Endothelial cell of umbilical vein (primary cell): ENCODE measurements around the gene CAPN5. TPM values are rescaled to one million over a fixed set of nuclear protein-coding genes. Genes with fewer than 3 reads are reported as not detected.

Experiments used
- BruUV-seq: library from RNA; stranded (reverse); fragments of 400-500 nt; replicated peaks from 2 replicates; lab custom pipeline; 2021; lab: Mats Ljungman, UMichigan
- CTCF ChIA-PET: fragments of 300-600, 350-600 bp; sonication (Branson Sonifier 250); formaldehyde crosslinking; loops from one replicate; lab custom pipeline; 2021; ENCODE audit warnings: antibody characterized with exemption, inconsistent platforms; lab: Charles Lee
- POLR2A ChIA-PET: fragments of 300-600, 350-600 bp; sonication (Branson Sonifier 250); formaldehyde crosslinking; loops from one replicate; lab custom pipeline; 2021; ENCODE audit warnings: antibody characterized with exemption, inconsistent platforms; lab: Charles Lee
- DNase-seq: peaks from one replicate; pipeline ENCODE4 v3.0.0-alpha.2; 2011; ENCODE audit warnings: low read depth, low spot score
- FAIRE-seq: peaks from 2 replicates; lab custom pipeline; 2011; peaks lifted over from hg19 to GRCh38; lab: Jason Lieb, UNC
- H2AFZ ChIP-seq: 2 replicates; pipeline ENCODE4 v1.6.0; 2012; ENCODE audit warnings: low read depth, low read length, control low read depth, inconsistent platforms
- H3K27ac ChIP-seq: 2 replicates; pipeline ENCODE4 v1.5.1; 2011; ENCODE audit warnings: low read depth, mild to moderate bottlenecking, control low read depth, low read length, moderate library complexity; ENCODE audit not compliant: insufficient read depth
- H3K27me3 ChIP-seq, 2 experiments: 2 replicates each; pipeline versions ENCODE4 v1.6.0 to v1.6.1; 2011; ENCODE audit warnings: low read length in 2 of 2, mixed read lengths in 1 of 2; ENCODE audit not compliant: control insufficient read depth in 2 of 2, insufficient read depth in 2 of 2
- H3K36me3 ChIP-seq, 2 experiments: 2 replicates in 1 of 2; 3 replicates in 1 of 2; pipeline ENCODE4 v1.5.1; 2011; ENCODE audit warnings: low read length in 2 of 2, mild to moderate bottlenecking in 1 of 2, moderate library complexity in 1 of 2; ENCODE audit not compliant: control insufficient read depth in 2 of 2, insufficient read depth in 2 of 2; ENCODE audit errors: extremely low read depth in 1 of 2
- H3K4me1 ChIP-seq: 3 replicates; pipeline ENCODE4 v1.5.1; 2011; ENCODE audit warnings: mild to moderate bottlenecking, low read length; ENCODE audit not compliant: control insufficient read depth, insufficient read depth; ENCODE audit errors: extremely low read depth
- H3K4me2 ChIP-seq: 2 replicates; pipeline ENCODE4 v1.6.1; 2011; ENCODE audit warnings: low read length, control low read depth, mixed read lengths; ENCODE audit not compliant: insufficient read depth
- H3K4me3 ChIP-seq, 3 experiments: fragments of 200-600 bp in 1 of 3; sonication (generic), shearing (Covaris generic) in 1 of 3; replicated peaks in 1 of 3; 2 replicates each; pipeline ENCODE4 v1.5.1; 2011 to 2016; ENCODE audit warnings: control low read depth in 3 of 3, low read length in 3 of 3, mild to moderate bottlenecking in 2 of 3, inconsistent platforms in 1 of 3, low read depth in 1 of 3, moderate library complexity in 1 of 3; ENCODE audit not compliant: insufficient read depth in 1 of 3
- H3K79me2 ChIP-seq: 2 replicates; pipeline ENCODE4 v1.6.0; 2012; ENCODE audit warnings: low read length, inconsistent platforms; ENCODE audit not compliant: control insufficient read depth, insufficient read depth
- H3K9ac ChIP-seq: replicated peaks from 2 replicates; pipeline ENCODE3; 2011; ENCODE audit warnings: low read length, control low read depth; ENCODE audit not compliant: insufficient read depth; ENCODE audit errors: extremely low read depth
- H3K9me1 ChIP-seq: replicated peaks from 3 replicates; pipeline ENCODE4 v1.6.0; 2011; ENCODE audit warnings: mild to moderate bottlenecking, low read length; ENCODE audit not compliant: control insufficient read depth, insufficient read depth; ENCODE audit errors: extremely low read depth
- H3K9me3 ChIP-seq: replicated peaks from 2 replicates; pipeline ENCODE4 v1.5.1; 2012; ENCODE audit warnings: low read length, inconsistent platforms; ENCODE audit not compliant: control insufficient read depth, insufficient read depth
- H4K20me1 ChIP-seq: replicated peaks from 2 replicates; pipeline ENCODE3; 2011; ENCODE audit warnings: mild to moderate bottlenecking, low read length; ENCODE audit not compliant: control insufficient read depth, insufficient read depth; ENCODE audit errors: extremely low read depth
- EZH2 ChIP-seq: IDR thresholded peaks from 2 replicates; pipeline ENCODE4 v1.6.1; 2012; ENCODE audit warnings: borderline replicate concordance, low read depth, mild to moderate bottlenecking, moderate library complexity, low read length, inconsistent platforms; ENCODE audit not compliant: severe bottlenecking
- JUN ChIP-seq: IDR thresholded peaks from 2 replicates; pipeline ENCODE4 v1.6.1; 2011; ENCODE audit warnings: borderline replicate concordance, low read depth; ENCODE audit not compliant: insufficient read length, insufficient read depth
- MYC ChIP-seq: IDR thresholded peaks from one replicate; pipeline ENCODE4 v1.6.1; 2011; ENCODE audit warnings: mild to moderate bottlenecking, low read depth, low read length
- POLR2A ChIP-seq: IDR thresholded peaks from 2 replicates; pipeline ENCODE4 v1.6.1; 2012; ENCODE audit warnings: low read depth, mild to moderate bottlenecking, control low read depth, low read length
- POLR2AphosphoS5 ChIP-seq: IDR thresholded peaks from 2 replicates; pipeline ENCODE4 v1.6.1; 2012; ENCODE audit warnings: low read depth, mild to moderate bottlenecking, control low read depth, low read length, moderate library complexity; ENCODE audit not compliant: insufficient read depth
- dilution Hi-C: fragments of 300-500 bp; cut with MboI; formaldehyde crosslinking; loops from one replicate; pipeline ENCODE4 v1.15.0; 2019; ENCODE audit warnings: low sequenced_read_pairs; ENCODE audit not compliant: extremely low pct_ligation_motif_present
- intact Hi-C: fragments of 100-400 bp; cut with micrococcal nuclease; formaldehyde crosslinking; loops from one replicate; pipeline ENCODE4 v1.10.0; 2022
- polyA plus RNA-seq, 4 experiments: library from polyadenylated mRNA; depleted of rRNA in 3 of 4; stranded (reverse) in 3 of 4; unstranded in 1 of 4; fragments of >200 nt; gene quantifications; 2 replicates each; pipeline versions ENCODE4 v1.2.1 to v1.2.3, GENCODE V29; 2011 to 2012; ENCODE audit warnings: missing spikeins in 1 of 4
- total RNA-seq: library from RNA; stranded (reverse); gene quantifications from 2 replicates; pipeline ENCODE4 v1.2.3, GENCODE V29; 2021
- TF ChIP-seq, protein P1 (sequence below), 2 donors: IDR thresholded peaks; 1 replicate in 1 of 2; 2 replicates in 1 of 2; pipeline ENCODE4 v1.5.1; 2011; ENCODE audit warnings: low read length in 2 of 2, mild to moderate bottlenecking in 2 of 2, moderate library complexity in 2 of 2, control low read depth in 1 of 2, inconsistent platforms in 1 of 2, low read depth in 1 of 2; ENCODE audit not compliant: insufficient read depth in 1 of 2; ENCODE audit errors: extremely low read depth in 1 of 2
- TF ChIP-seq, protein P2 (sequence below): IDR thresholded peaks from 2 replicates; pipeline ENCODE4 v1.6.1; 2011; ENCODE audit not compliant: insufficient read depth, insufficient read length

The CAPN5 gene
- total and polyA plus RNA-seq, 2 donors (not counting 3 experiments of a cell fraction or from before 2014, with no cell fraction given), result 15.0 to 17.0 TPM

DNA sequence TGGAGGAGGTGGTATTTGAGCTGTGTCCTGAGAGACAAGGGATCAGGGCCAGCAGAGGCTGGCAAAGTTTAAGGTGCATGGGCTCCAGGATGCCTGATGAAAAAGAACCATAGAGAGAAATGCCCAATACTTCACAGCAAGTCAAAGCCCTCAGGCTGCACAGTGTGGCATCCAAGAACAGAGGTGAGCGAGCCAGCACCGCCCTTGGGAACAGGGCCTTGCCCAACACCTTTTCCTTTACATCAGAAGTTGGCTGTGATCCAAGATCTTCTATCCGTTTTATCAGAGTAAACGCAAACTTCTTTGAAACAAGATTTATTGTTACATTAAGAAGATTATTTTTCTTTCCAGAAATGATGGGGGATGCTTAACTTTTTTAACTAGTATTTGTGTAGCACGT, 31.2 kb upstream of the CAPN5 start:
- no peak overlapping the region for H2AFZ ChIP-seq
- intact Hi-C loops, result no loop called here
- no peaks in the 10 kb centered on the region for H3K79me2 ChIP-seq
- no peaks in the 10 kb centered on the region for H3K9me3 ChIP-seq
- dilution Hi-C loops, result no loop called here
- H3K9me1 ChIP-seq, result no peaks in the 10 kb centered on the region
- peaks cover 2% of the 10 kb centered on the region for H3K4me1 ChIP-seq
- FAIRE-seq (no peak), DNase-seq (no peak)
- no peaks in the 10 kb centered on the region for H4K20me1 ChIP-seq
- H3K27ac ChIP-seq, result no peak overlapping the region
- POLR2A ChIA-PET, result no interaction called here
- BruUV-seq, result no TSS peak
- H3K27me3 ChIP-seq, result peaks cover 14 to 16% of the 10 kb centered on the region in 2 experiments
- TF ChIP-seq, protein P1, sequence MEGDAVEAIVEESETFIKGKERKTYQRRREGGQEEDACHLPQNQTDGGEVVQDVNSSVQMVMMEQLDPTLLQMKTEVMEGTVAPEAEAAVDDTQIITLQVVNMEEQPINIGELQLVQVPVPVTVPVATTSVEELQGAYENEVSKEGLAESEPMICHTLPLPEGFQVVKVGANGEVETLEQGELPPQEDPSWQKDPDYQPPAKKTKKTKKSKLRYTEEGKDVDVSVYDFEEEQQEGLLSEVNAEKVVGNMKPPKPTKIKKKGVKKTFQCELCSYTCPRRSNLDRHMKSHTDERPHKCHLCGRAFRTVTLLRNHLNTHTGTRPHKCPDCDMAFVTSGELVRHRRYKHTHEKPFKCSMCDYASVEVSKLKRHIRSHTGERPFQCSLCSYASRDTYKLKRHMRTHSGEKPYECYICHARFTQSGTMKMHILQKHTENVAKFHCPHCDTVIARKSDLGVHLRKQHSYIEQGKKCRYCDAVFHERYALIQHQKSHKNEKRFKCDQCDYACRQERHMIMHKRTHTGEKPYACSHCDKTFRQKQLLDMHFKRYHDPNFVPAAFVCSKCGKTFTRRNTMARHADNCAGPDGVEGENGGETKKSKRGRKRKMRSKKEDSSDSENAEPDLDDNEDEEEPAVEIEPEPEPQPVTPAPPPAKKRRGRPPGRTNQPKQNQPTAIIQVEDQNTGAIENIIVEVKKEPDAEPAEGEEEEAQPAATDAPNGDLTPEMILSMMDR (IDR thresholded peaks at IDR 0.05; ENCODE audit: extremely low read depth in 1 of 2, insufficient read depth in 1 of 2, low read depth in 1 of 2, low read length in 2 of 2), result no peak
- TF ChIP-seq POLR2AphosphoS5, result no peak
- TF ChIP-seq POLR2A, result no peak
- H3K36me3 ChIP-seq, result no peaks in the 10 kb centered on the region
- H3K9ac ChIP-seq, result no peak overlapping the region
- CTCF ChIA-PET, result interaction anchor here (0.7 to 2.0 kb wide), 6 partner anchors 12 to 301 kb away, joined by 3 to 7 read pairs (median 4); no protein-coding TSS in a partner anchor
- no peak overlapping the region for H3K4me2 ChIP-seq
- H3K4me3 ChIP-seq, result no peak overlapping the region

GRCh38 chr11:77036398-77036797, 30.4 kb upstream of the CAPN5 start:
- no peak overlapping the region for H2AFZ ChIP-seq
- intact Hi-C loops, result no loop called here
- BruUV-seq, result no TSS peak
- peaks cover 2% of the 10 kb centered on the region for H3K4me1 ChIP-seq
- CTCF ChIA-PET, result interaction anchor here (1.6 to 2.1 kb wide), 6 partner anchors 11 to 302 kb away, joined by 4 to 15 read pairs (median 6); no protein-coding TSS in a partner anchor
- H4K20me1 ChIP-seq, result no peaks in the 10 kb centered on the region
- no peaks in the 10 kb centered on the region for H3K9me1 ChIP-seq
- peaks cover 8 to 11% of the 10 kb centered on the region in 2 experiments for H3K27me3 ChIP-seq
- H3K36me3 ChIP-seq, result no peaks in the 10 kb centered on the region
- no peak overlapping the region for H3K9ac ChIP-seq
- DNase-seq (no peak), FAIRE-seq (no peak)
- no peaks in the 10 kb centered on the region for H3K79me2 ChIP-seq
- H3K9me3 ChIP-seq, result no peaks in the 10 kb centered on the region
- no peak overlapping the region for H3K4me3 ChIP-seq
- no peak overlapping the region for H3K4me2 ChIP-seq
- TF ChIP-seq, protein P2, sequence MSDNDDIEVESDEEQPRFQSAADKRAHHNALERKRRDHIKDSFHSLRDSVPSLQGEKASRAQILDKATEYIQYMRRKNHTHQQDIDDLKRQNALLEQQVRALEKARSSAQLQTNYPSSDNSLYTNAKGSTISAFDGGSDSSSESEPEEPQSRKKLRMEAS, result no peak
- TF ChIP-seq JUN (no peak), POLR2A (no peak), MYC (no peak), EZH2 (no peak)
- no peak overlapping the region for H3K27ac ChIP-seq
- dilution Hi-C loops, result no loop called here
- POLR2A ChIA-PET, result no interaction called here
